ENCODE measurements around the gene SBF2. TPM values are rescaled to one million over a fixed set of nuclear protein-coding genes. Genes with fewer than 3 reads are reported as not detected.

The SBF2 gene
- total and polyA plus RNA-seq, 9 of the 15 experiments (the other 6 are each of a cell fraction or from before 2014, with no cell fraction given): 0.80 to 9.5 (median 5.0) TPM

DNA sequence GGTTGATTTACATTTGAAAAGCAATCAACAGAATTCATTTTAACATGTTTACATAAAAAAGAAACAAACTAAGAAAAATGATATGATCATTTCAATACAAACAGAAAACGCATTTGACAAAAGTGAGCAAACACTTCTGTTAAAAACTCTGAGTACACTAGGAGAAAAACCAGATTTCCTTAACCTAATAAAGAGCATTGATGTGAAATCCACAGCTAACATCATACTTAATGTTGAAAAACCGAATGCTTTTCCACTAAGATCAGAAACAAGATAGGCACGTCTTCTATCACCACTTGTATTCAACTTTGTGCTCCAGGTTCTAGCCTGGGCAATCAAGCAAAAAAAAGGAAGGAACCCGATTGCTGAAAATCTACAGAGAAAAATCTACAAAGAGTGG, 227.6 kb downstream of the SBF2 start:
- no peaks in the 10 kb centered on the region for H3K79me2 ChIP-seq (ENCODE audit: control insufficient read depth, insufficient read depth, low read length)
- no peaks in the 10 kb centered on the region for H3K27me3 ChIP-seq (ENCODE audit: control insufficient read depth in 2 of 2, insufficient read depth in 2 of 2, low read length in 2 of 2)
- no TSS peak for BruUV-seq (replicated peaks)
- no peaks in the 10 kb centered on the region for H3K9me1 ChIP-seq (ENCODE audit: control insufficient read depth, insufficient read depth, low read length)
- no peak overlapping the region for H3K4me3 ChIP-seq
- intact Hi-C loops (cut with micrococcal nuclease) (no loop called here), in situ Hi-C loops (cut with MboI) (no loop called here)
- TF ChIP-seq TARDBP (IDR thresholded peaks at IDR 0.05): no peak
- no peak for TF ChIP-seq LEF1 (IDR thresholded peaks at IDR 0.05)
- no peaks in the 10 kb centered on the region for H4K20me1 ChIP-seq (replicated peaks; ENCODE audit: control insufficient read depth, insufficient read depth, low read length)
- CTCF ChIA-PET (ENCODE audit: low intra/inter-chr PET ratio): no interaction called here
- no peaks in the 10 kb centered on the region for H3K4me1 ChIP-seq (replicated peaks in 1 of 2; ENCODE audit: control insufficient read depth in 2 of 2, insufficient read depth in 2 of 2, low read length in 2 of 2)
- H2AFZ ChIP-seq (ENCODE audit: low read depth, low read length): no peak overlapping the region
- H3K27ac ChIP-seq (ENCODE audit: extremely low read depth, low read depth, low read length): no peak overlapping the region
- no peak overlapping the region for H3K9ac ChIP-seq (ENCODE audit: insufficient read depth in 1 of 2, low read depth in 2 of 2, low read length in 2 of 2)
- POLR2A ChIA-PET: interaction anchor here (1.1 kb wide), 1 partner anchor 307 kb away, joined by 4 read pairs; no protein-coding TSS in a partner anchor
- FAIRE-seq (no peak), DNase-seq (ENCODE audit: extremely low read depth in 1 of 4, low spot score in 3 of 4) (no peak), ATAC-seq (no peak)
- no peaks in the 10 kb centered on the region for H3K9me3 ChIP-seq (replicated peaks; ENCODE audit: control insufficient read depth, insufficient read depth, low read depth, low read length)
- no peak overlapping the region for H3K4me2 ChIP-seq (ENCODE audit: insufficient read depth, low read length)
- H3K36me3 ChIP-seq (ENCODE audit: control insufficient read depth, insufficient read depth, low read length): no peaks in the 10 kb centered on the region
- 2% methylated on average over 4 of the region's 4 CpGs for WGBS (ENCODE audit: insufficient coverage, low coverage, missing lambda C conversion rate)

- no peak overlapping the region for H2AFZ ChIP-seq (ENCODE audit: low read depth, low read length)
- H3K27ac ChIP-seq (ENCODE audit: extremely low read depth, low read depth, low read length): no peak overlapping the region
- no peak for TF ChIP-seq E2F5 (CRISPR knock-in tag; IDR thresholded peaks at IDR 0.05)
- no peak for TF ChIP-seq KAT2B (IDR thresholded peaks at IDR 0.05; ENCODE audit: low read depth, low read length)
- no peak for TF ChIP-seq CBX3 (IDR thresholded peaks at IDR 0.05; ENCODE audit: borderline replicate concordance in 1 of 2, low read length in 2 of 2)
- no peak for TF ChIP-seq ZBTB5 (IDR thresholded peaks at IDR 0.05)
- TF ChIP-seq ZNF311 (CRISPR knock-in tag; IDR thresholded peaks at IDR 0.05): no peak
- TF ChIP-seq MTA1 (IDR thresholded peaks at IDR 0.05; ENCODE audit: borderline replicate concordance): no peak
- no peak for TF ChIP-seq PRDM10 (IDR thresholded peaks at IDR 0.05; ENCODE audit: partially characterized antibody)
- no peak for TF ChIP-seq NR1H2 (CRISPR knock-in tag; IDR thresholded peaks at IDR 0.05)
- TF ChIP-seq KAT7 (CRISPR knock-in tag; IDR thresholded peaks at IDR 0.05; ENCODE audit: borderline replicate concordance): no peak
- FAIRE-seq (no peak), ATAC-seq (no peak), DNase-seq (ENCODE audit: extremely low read depth in 1 of 4, low spot score in 3 of 4) (no peak)
- H3K9ac ChIP-seq (ENCODE audit: insufficient read depth in 1 of 2, low read depth in 2 of 2, low read length in 2 of 2): no peak overlapping the region
- H3K79me2 ChIP-seq (ENCODE audit: control insufficient read depth, insufficient read depth, low read length): no peaks in the 10 kb centered on the region
- in situ Hi-C loops (cut with MboI): no loop called here
- no peaks in the 10 kb centered on the region for H3K4me1 ChIP-seq (replicated peaks in 1 of 2; ENCODE audit: control insufficient read depth in 2 of 2, insufficient read depth in 2 of 2, low read length in 2 of 2)
- H3K9me3 ChIP-seq (replicated peaks; ENCODE audit: control insufficient read depth, insufficient read depth, low read depth, low read length): no peaks in the 10 kb centered on the region
- no peak overlapping the region for H3K4me3 ChIP-seq
- BruUV-seq (replicated peaks): no TSS peak
- no peak overlapping the region for H3K4me2 ChIP-seq (ENCODE audit: insufficient read depth, low read length)
- ChIA-PET CTCF (ENCODE audit: low intra/inter-chr PET ratio) (no interaction called here), POLR2A (no interaction called here)
- H3K9me1 ChIP-seq (ENCODE audit: control insufficient read depth, insufficient read depth, low read length): no peaks in the 10 kb centered on the region
- H4K20me1 ChIP-seq (replicated peaks; ENCODE audit: control insufficient read depth, insufficient read depth, low read length): no peaks in the 10 kb centered on the region
- H3K36me3 ChIP-seq (ENCODE audit: control insufficient read depth, insufficient read depth, low read length): no peaks in the 10 kb centered on the region
- WGBS (ENCODE audit: insufficient coverage, low coverage, missing lambda C conversion rate): 3% methylated on average over 2 of the region's 2 CpGs
- H3K27me3 ChIP-seq (ENCODE audit: control insufficient read depth in 2 of 2, insufficient read depth in 2 of 2, low read length in 2 of 2): no peaks in the 10 kb centered on the region
- intact Hi-C loops (cut with micrococcal nuclease): no loop called here
These were observed 229.2 kb downstream of the SBF2 start for GRCh38 chr11:10064828-10065227.
